ENCODE measurements around the gene ARID1B.
"Not testable (repeated sequence)": the region's sequence is repeated elsewhere in the genome, so short reads cannot be mapped to it uniquely, and the experiment has no call there.

Gene ARID1B

DNA sequence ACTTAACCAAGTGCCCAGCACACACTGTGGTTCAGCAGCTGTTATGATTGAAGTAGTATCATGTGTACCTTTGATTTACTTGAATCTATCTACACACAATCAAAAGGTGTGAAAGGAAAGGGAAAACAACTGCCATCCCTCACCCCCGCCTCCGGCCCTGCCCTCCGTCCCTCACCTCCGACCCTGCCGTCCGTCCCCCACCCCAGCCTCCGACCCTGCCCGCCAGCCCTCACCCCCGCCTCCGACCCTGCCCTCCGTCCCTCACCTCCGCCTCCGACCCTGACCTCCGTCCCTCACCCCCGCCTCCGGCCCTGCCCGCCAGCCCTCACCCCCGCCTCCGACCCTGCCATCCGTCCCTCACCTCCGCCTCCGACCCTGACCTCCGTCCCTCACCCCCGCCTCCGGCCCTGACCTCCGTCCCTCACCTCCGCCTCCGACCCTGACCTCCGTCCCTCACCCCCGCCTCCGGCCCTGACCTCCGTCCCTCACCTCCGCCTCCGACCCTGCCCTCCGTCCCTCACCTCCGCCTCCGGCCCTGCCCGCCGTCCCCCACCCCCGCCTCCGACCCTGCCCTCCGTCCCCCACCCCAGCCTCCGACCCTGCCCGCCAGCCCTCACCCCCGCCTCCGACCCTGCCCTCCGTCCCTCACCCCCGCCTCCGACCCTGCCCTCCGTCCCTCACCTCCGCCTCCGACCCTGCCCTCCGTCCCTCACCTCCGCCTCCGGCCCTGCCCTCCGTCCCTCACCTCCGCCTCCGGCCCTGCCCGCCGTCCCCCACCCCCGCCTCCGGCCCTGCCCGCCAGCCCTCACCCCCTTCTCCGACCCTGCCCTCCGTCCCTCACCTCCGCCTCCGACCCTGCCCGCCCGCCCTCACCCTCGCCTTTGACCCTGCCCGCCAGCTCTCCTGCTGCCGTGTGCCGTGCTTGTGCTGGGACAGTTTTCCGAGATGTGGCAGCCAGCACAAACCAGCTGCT is 370.2 kb downstream of the ARID1B start:
- DNase-seq, result not testable (repeated sequence)

DNA sequence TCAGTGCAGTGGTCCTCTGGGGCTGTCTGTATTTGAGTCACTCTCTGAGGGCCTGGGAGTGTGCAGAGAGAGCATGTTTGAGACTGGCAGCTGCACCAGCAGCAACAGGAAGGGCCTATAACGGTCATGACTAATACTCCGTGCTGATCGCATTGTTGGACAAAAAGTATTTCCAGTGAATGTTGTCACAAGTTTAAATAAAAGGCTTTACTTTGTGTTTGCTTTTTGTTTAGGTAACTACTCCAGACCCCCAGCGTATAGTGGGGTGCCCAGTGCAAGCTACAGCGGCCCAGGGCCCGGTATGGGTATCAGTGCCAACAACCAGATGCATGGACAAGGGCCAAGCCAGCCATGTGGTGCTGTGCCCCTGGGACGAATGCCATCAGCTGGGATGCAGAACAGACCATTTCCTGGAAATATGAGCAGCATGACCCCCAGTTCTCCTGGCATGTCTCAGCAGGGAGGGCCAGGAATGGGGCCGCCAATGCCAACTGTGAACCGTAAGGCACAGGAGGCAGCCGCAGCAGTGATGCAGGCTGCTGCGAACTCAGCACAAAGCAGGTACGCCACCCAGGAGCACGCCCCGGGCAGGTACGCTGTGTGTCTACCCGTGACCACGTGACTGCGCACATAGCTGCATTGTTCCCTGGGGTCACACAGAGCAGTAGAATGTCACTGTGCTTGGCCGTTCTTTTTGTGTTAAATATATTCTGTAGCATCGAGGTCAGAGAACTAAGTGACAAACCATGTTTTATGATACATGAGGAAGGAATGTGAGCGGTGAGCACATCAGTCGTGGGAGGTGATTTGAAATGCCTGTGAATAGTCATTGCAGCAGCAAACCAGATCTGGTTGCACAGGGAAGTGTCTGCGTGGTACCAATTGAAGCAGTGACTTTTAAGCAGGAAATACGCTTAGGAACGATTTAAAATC is 371.5 kb downstream of the ARID1B start:
- DNase-seq, result no peak

DNA sequence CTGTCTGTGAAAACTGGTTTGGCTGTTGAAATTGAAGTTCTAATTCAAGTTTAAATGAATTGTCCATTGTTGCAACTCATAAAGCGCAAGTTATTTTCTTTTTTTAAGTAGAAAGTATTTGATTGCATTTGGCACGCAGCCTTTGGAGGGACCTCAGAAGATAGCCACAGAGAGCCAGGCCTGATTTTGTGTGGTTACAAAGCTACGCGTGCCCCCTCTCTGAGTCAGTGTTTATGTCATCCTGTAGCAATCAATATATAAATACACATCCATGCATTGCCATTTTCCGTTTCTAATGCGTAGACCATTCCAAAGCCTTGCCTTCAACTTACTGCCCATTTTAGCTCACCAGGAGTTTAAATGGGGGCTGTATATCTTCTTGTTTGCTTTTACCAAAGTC is 372.9 kb downstream of the ARID1B start:
- DNase-seq, result no peak

DNA sequence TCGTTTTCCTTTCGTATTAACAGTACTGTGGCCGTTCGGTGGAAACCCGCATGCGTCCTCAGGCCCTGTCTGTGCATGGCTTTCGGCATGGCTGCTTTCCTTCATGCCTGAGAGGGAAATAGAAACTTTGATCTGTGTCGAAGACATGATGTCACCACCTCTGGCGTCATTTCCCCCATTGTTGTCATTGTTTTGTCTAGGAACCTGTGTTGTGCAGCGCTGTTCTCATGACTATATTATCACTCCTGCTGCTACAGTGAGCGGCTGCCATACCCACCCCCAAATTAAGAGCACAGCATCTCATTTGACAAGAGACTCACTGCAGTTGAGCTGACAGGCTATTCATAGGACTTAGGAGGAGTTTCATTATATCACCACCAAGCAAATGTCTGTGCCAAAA is 373.9 kb downstream of the ARID1B start:
- DNase-seq, result no peak

DNA sequence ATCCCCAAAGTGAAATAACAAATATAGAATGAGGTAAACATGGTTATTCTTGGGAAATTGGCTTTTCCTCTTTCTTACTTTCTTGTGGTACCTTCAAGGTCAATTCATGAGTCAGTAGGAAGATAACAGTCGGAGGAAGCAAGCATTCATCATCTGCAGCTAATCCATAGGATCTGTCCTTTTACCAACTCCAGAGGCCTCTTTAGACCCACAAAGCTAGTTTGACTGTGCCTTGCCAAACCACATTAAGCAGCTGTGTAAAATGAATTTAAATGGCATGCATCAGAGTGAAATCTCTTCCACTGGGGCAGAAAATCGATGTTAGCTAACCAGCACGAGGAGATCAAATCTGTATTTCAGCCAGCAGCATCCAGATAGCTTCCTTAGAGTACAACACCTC is 374.8 kb downstream of the ARID1B start:
- DNase-seq, result no peak

DNA sequence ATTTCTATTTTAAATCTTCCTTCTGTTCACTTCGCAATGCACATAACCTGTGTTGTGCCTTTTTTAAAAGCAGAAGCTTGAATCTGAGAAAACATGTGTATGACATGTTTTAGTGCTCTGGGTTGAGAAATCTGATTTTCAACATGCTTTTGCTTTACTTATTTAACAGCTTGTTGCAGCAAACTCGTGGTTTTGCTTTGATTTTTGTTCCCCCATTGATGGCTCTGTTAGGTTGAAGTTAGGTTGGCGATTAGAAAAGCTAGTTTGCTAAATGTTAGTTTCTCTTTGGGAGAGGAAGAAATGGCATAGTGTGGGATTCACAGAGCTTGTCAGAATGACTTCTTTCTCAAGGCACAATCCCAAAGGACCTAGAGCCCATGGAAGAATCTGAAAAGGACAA is 375.4 kb downstream of the ARID1B start:
- no peak for DNase-seq

DNA sequence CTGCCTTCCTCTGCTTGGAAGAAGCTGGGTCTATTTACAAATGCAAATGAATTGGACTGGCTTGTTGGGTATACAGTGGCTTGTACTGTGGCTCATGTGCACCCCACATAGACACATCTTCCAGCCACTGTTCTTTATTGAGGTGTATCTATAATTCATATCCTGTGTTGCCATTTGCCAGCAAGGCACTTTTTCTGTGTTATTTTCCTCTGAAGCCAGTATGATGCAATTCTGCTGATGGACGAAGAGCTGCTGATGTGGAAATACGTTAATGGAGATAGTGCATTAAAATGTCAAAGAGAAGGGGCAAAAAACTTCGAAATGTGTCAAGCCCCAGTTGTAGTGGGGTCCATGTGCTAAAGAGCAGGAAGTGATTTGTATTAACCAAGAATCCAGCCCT is 378.6 kb downstream of the ARID1B start:
- no peak for DNase-seq

DNA sequence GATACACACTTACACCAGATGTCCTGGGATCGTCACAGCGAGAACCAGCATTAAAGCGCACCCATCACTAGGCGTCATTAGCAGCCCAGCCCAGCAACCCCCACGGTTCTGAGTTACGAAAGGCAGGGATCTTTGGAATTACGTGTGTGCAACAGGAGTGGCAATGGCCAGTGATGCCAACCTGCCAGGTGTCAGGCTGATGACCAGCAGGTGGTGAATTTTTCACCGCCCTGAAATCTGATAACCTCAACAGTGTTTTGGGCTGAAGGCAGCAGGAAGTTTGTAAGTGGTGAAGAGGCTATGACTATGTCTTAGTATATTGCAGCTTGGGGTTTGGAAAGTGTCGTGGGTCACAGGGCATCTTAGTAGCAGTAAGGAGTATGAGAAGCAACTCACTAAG is 380.1 kb downstream of the ARID1B start:
- DNase-seq, result no peak

DNA sequence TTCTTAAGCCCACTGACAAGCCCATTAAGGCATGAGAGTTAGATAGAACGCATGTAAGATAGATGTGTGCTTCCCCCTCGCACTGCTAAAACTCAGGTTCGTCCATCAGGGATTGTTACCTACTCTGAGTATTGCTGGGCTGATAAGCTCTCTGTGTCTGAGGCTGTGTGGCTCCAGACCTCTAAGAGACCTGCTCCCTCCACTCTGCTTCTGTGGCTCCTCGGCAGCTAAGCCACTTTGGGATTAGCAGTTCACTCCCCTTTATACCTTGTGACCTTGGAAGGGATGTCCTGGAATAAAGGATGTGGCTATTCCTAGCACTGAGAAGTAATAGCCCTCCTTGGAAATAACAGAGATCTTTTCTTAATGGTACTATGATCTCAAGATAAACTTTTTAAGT is 381.3 kb downstream of the ARID1B start:
- DNase-seq, result no peak

DNA sequence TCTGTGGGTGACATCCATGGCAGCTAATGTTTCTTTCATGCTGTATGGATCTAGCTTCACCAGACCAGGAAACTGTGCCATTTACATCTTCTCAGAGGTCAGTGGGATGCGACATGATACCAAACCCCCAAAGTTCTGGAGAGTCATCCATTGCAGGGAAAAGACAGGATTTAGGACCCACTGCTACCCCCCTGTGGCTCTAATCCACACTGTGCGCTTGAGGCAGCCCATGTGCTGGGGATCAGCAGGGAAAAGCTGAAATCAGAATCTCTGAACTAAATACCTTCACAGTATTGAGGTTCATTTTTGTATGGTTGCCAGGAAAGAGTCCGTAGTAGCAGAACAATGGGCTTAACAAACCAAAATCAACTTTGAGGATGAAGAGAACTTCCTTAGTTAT is 381.7 kb downstream of the ARID1B start:
- no peak for DNase-seq

DNA sequence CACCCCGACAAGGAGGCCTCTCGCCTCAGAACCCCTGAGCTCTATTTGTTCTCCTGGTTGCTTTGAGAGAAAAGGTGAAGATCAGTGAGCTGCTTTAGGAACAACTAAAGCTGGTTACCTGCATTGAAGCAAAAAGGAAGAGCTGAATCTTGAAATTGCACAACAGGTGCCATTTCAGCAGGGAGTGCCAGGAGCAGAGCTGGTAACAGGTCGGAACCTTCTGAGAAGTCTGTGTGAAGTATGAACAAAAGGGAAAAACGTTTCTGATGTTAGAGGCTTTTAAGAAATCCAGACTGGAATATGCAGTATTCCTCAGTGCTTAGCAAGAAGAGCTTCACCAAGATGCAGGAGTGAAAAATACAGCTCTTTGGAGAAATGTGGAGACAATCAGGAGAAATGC is 382.2 kb downstream of the ARID1B start:
- DNase-seq, result no peak

DNA sequence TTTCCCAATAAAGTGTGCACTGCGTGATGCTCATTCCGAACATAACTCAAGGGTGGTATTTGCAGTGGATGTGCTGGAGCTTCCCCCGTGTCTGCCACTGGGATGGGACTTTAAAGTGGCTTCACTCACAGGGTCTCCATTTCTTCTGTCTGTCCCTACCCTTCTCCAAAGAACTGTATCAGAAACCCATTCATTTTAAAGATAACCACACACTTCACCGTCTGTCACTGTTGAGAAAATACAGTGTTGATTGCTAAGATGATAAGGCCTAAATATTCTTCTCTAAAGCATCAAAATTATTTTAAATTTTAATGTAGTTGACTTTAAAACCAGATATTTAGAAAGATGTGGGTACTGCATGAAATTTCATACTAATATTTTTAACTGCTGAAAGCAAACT is 384.7 kb downstream of the ARID1B start:
- DNase-seq, result no peak

DNA sequence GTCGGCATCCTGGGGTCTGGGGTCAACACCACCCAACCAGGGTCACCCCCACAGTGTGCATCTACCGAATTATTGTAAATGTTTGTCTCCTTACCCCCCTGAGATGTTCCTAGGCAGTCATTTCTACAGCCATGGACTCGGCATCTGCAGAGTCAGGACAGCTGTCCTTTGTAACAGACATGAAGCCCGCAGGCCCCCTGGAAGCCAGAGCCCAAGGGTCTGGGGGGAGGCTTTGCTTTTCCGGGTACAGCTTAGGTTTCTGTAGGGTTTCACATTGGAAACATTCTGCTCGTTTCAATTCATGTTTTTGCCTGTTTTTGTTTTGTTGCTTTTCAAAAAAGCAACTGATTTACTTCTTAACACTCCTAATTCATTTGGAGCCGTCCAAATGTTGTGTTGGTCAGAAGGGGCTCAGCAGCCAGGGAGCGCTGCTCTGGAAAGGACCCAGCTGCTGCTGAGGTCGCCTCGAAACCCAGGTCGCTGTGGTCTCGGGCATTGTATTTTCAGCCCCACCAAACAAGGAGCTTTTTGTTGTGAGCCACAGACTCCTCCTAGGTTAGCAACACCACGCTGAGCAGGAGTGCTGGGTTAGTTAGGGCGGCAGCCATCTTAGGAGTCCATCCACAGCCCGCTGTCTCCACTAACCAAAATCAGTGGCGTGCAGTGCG is 385.7 kb downstream of the ARID1B start:
- DNase-seq, result no peak

DNA sequence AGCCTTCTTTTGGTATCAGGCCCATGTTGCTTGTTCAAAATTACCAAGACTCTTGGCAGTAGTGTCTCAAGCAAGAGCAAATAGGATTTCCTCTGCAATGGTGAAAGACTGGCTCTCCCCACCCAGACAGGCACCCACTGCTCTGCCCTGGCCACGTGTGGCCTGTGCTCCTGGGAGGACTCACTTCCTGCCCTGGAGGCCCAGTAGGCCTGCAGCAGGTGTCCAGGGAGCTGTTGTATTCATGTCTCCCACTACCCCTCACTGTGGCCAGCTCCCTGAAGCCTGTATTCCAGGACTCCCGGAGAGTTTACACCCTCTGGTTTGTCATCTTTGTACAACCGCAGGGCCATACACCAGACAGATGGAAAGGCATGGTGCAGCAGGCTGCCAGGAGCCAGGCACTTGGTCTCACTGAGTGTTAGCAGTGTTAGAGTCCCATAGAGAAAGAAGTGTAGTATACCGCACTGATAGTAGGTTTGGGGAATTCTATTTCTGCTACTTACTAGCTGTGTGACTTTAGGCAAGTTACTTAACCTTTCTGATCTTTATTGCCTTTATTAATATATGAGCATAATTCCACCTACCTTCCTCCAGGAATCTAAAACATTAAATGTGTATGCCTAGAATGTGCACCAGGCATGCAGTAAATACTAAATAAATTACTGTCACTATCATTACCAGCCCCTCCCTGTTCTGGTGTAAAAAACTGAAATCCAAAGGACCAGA is 386.4 kb downstream of the ARID1B start:
- DNase-seq, result no peak

DNA sequence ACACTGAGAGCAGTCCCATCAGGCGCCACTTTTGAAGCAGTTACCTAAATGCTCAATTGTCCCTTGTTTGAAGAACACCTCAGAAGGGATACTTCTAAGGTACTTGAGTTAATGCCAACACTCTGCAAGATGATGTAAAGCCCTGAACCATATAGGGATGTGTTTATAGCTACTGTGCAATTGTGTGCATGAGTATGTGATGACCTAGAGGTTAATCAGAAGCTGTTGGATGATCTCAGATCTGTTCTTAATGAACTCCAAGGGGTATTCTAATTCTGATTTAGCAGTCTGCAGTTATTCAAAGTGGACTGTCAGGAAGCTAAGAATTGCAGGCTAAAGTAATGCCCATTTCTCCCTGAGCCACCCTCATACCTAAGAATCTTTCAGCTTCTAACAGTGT is 387.8 kb downstream of the ARID1B start:
- no peak for DNase-seq

DNA sequence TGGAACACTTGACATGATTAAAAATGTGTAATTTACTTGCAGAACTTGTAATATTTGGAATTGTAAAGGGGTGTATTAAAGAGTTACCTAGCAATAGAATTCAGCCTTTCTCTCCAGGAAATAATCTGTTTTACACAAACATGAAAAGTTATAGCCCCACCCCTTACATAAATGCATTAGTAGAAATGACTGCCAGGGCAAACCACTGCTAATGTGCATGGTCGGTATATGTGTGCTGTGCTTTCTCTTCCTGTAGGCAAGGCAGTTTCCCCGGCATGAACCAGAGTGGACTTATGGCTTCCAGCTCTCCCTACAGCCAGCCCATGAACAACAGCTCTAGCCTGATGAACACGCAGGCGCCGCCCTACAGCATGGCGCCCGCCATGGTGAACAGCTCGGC is 389.6 kb downstream of the ARID1B start:
- no peak for DNase-seq

DNA sequence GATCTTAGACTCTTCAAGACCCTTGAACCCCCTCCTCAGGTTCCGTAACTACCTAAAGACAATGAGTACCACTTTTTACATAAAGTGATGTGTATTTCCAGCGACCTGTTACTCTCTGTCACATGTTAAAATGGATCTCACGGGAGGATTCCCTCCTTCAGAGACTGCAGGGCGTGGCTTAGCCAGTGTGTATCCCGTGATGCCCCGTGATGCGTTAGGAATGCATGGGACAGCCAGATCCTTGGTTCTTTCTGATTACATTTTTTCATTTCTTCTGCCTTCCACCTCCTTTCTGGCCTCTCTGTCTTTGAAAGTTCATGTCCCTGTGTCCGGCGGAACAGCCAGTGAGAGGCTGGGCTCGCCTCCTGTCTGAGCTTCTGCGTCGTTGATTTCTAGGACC is 390.7 kb downstream of the ARID1B start:
- DNase-seq, result no peak

DNA sequence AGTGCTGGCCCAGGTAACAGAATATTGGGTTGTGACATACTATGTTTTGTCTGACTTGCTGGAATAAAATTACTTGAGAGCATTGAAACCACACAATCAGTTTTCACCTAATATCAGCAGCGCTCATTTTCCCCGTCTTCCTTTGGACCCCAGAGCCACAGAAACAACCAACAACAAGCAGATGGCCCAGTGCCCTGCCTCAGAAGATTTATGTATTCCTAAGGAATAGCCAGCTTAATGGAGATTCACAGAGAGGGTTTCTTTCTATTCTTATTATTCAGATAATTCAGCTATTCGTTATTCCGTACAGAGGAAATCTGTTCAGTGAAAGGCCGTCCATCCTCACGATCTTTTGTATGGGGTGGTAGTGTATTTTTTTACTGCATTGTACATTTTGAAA is 391.3 kb downstream of the ARID1B start:
- DNase-seq, result no peak

DNA sequence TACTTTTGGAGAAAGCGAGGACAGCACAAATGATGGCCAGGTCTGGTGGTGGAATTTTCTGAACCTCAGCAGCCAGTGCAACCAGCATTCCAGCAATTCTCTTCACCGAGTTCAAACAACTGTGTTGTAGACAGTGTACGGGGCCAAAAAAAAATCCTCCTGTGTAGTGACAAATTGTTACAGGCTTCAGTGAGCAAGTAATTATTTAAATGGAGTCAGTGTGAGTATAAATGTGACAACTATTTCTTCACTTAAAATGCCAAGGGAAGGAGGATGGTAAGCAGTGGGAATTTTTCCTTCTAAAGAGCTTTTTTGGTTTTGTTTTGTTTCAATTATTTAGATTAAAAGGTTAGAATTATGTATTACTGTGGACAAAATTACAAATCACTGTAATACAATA is 392.0 kb downstream of the ARID1B start:
- DNase-seq, result no peak

DNA sequence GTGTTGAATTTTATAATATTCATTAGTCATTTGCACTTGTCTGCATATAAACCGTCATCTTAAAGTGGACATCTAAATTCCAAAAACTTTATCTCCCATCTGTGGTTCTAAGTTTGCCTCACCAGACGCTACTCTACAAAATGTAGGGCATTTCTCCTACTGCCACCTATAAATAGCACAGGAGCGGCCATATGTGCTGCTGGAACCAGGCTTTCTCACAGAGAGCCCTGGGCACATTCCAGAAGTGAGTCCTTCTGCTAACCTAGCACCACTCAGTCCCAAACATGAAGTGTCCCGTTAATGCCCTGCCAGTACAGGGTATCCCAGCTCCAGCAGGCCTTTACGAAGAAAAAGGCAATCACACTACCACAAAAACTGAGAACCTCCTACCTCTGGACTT is 392.5 kb downstream of the ARID1B start:
- DNase-seq, result no peak

DNA sequence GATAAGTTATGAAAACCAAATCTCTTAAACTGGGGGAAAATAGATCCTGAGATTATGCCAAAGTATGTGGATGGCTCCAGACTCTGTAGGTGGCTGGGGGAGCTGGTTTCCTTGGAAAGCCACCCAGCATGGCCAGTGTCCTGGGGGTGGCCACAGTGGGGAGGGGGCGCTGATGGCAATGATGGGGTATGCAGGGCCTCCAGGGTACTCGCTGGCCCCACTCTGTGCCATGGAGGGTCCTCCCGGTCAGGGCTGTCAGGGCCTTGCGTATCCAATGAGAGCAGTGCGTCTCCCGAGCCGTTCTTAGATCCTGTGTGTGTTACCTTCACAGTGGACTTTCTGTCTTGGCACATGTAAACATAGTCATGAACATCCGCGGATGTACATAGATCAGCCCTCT is 393.4 kb downstream of the ARID1B start:
- no peak for DNase-seq

DNA sequence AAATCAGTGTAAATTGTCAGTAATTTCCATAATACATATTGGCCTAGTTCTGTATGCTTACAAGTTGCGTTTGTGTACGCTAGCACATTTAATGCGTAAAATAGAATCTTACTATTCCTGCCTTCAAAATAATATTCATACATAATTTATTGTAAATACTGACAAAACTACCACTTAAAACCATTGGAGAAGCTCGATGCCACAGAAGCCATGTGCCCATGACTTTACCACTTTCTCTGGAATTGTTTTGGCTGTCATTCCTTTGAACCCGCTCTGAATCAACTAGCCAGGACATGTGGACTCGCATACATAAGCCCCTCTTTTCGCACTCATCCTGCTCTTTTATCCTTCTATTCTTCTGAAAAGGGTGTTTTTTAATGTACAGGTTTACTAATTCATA is 394.6 kb downstream of the ARID1B start:
- no peak for DNase-seq
